IPS DF 6.9 (cell line): ENCODE measurements around the gene LRRC32.

Experiments
- DNase-seq: peaks from one replicate; pipeline ENCODE4 v3.0.0-alpha.2; 2013; ENCODE audit warnings: low read depth, low spot score
- H3K27ac ChIP-seq: one replicate; pipeline ENCODE4 v1.5.1; 2013; ENCODE audit warnings: low read length, control low read depth
- H3K27me3 ChIP-seq: 2 replicates; pipeline ENCODE4 v1.6.1; 2013; ENCODE audit warnings: mild to moderate bottlenecking, low read length; ENCODE audit not compliant: control insufficient read depth, insufficient read depth
- H3K36me3 ChIP-seq: 2 replicates; pipeline ENCODE4 v1.6.1; 2013; ENCODE audit warnings: low read length; ENCODE audit not compliant: control insufficient read depth, insufficient read depth
- H3K4me1 ChIP-seq: 2 replicates; pipeline ENCODE4 v1.6.1; 2013; ENCODE audit warnings: low read length; ENCODE audit not compliant: control insufficient read depth, insufficient read depth
- H3K4me3 ChIP-seq: 2 replicates; pipeline ENCODE4 v1.5.1; 2013; ENCODE audit warnings: mild to moderate bottlenecking, low read length
- H3K9me3 ChIP-seq: 2 replicates; pipeline ENCODE4 v1.6.1; 2013; ENCODE audit warnings: low read length, inconsistent platforms; ENCODE audit not compliant: control insufficient read depth, insufficient read depth
- WGBS: extraction: QIAGEN DNeasy Blood & Tissue Kit; methylation state at CpG from one replicate; pipeline ENCODE4 v1.1.7; 2013; ENCODE audit warnings: mixed read lengths, missing lambda C conversion rate; ENCODE audit not compliant: insufficient read length, insufficient coverage; 5-methylcytosine and 5-hydroxymethylcytosine counted together

Gene LRRC32

DNA sequence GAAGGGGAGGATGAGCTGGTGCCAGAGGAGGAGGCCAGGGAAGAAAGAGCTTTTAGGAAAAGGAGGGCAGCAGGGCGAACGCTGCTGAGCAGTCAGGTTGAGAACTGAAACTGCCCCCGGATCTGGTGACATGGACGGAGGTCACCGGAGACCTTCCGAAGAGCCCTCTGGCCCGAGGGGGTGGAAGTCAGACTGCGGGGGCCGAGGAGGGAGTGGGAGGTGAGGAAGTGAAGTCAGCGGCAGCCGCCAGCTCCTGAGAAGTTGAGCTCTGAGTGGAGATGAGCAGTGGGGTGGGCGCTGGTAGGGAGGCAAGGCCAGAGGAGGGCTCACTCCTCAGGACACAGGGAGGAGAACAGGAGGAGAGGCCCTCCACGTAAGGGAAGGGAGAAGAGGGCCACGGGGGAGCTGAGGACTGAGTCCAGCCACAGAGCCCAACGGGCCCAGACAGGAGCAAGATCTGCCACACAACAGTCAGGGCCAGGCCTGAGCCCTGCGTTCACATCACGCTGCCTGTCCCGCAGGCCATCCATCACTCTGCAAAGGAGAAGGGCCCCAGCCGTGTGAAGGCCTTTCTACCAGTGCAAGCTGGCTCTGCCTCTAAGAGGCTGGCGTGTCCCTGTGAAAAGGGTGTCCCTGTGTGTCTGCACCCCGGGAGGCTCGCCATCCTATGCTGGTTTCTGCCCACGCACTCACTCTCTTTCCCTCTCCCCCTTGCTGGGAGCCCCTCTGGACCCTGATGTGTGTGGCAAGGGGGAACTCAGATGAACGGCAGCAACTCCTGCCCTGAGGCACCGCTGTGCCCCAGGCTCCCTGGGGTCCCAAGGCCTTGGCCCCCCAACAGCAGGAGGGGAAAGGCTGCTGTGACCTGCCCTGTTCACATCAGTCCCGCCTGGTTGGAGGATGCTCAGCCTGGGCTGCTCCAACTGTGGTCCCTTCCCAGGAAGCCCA lies 19.0 kb upstream of the LRRC32 start:
- DNase-seq, result no peak
- no peaks in the 10 kb centered on the region for H3K9me3 ChIP-seq
- 0 out of 2 replicates have a peak, but pooled peaks cover 5% of the 10 kb centered on the region for H3K4me1 ChIP-seq
- no CpG with 5 or more reads among the region's 26 CpGs for WGBS
- H3K36me3 ChIP-seq, result no peaks in the 10 kb centered on the region
- H3K27me3 ChIP-seq, result no peaks in the 10 kb centered on the region
- H3K27ac ChIP-seq, result no peak overlapping the region
- H3K4me3 ChIP-seq, result no peak overlapping the region

GRCh38 chr11:76688146-76688545 lies 17.6 kb upstream of the LRRC32 start:
- DNase-seq, result no peak
- no peaks in the 10 kb centered on the region for H3K9me3 ChIP-seq
- no CpG with 5 or more reads among the region's 7 CpGs for WGBS

DNA sequence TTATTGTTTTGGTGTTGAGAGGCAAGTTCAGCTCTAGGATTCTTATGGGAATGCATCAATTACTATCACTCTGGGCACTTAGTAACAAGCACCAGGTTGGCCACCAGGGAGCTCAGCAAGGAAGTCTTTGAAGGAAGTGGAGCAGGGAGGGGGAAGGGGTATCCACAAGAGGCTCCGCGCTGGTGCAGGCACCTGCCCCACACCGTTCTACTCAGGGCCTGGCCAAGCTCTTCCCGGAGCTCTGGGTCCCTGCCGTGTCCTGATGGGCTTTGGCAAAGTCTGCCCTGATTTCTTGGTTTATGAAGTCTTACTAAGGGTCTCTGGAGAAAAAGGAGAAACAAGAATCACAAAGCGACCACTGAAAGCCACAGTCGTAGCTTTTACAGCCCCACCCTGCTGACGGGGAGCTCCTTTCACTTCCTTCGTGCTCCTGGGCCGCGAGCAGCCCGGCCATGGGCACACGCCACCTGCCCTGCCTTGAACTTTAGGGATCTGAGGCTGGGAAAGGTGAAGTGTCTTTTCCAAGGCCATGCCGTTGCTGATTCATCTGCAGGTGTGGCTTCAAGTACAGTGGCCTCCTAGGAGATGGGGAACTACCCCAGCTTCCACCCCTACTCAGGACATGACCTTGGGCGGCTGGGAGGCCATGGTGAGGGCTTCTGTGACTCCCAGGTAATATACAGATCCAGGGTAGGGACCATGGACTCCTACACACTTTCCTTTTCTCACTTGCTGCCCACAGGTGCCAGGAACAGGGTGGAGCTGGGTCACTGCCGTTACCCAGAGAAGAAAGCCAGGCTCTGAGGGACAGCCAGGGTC lies 15.9 kb upstream of the LRRC32 start:
- no peaks in the 10 kb centered on the region for H3K27me3 ChIP-seq
- H3K4me3 ChIP-seq, result no peak overlapping the region
- H3K27ac ChIP-seq, result no peak overlapping the region
- WGBS, result no CpG with 5 or more reads among the region's 16 CpGs
- no peaks in the 10 kb centered on the region for H3K36me3 ChIP-seq
- no peak for DNase-seq
- H3K9me3 ChIP-seq, result no peaks in the 10 kb centered on the region
- 0 out of 2 replicates have a peak, but pooled peaks cover 5% of the 10 kb centered on the region for H3K4me1 ChIP-seq

More at GRCh38 chr11:76688146-76688545, 17.6 kb upstream of the LRRC32 start:
- Histone ChIP-seq H3K4me1 (0 out of 2 replicates have a peak, but pooled peaks cover 5% of the 10 kb centered on the region), H3K27me3 (no peaks in the 10 kb centered on the region), H3K4me3 (no peak overlapping the region), H3K36me3 (no peaks in the 10 kb centered on the region), H3K27ac (no peak overlapping the region)

DNA sequence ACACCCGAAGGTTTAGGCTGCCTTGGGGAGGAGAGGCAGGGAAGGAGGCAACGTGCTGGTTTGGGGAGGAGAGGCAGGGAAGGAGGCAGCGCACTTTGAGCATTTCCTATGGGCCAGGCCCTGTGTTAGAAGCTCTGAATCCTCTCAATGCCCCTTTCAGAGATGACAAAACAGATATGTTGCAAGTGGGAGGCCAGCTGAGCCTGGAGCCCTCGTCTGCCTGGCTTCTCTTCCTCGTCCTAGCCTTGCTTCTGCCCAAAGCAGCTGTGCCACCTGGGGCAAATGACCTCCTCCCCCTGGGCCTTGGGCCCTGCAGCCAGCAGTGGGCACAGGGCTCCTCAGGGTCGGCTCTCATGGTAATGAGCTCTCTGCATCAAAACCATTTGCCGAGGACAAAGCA lies 15.3 kb upstream of the LRRC32 start:
- no peak overlapping the region for H3K4me3 ChIP-seq
- WGBS, result no CpG with 5 or more reads among the region's 7 CpGs

GRCh38 chr11:76685237-76685636 lies 14.7 kb upstream of the LRRC32 start:
- no peak for DNase-seq
- H3K4me1 ChIP-seq, result 0 out of 2 replicates have a peak, but pooled peaks cover 5% of the 10 kb centered on the region
- no peaks in the 10 kb centered on the region for H3K9me3 ChIP-seq
- no peaks in the 10 kb centered on the region for H3K36me3 ChIP-seq
- no CpG with 5 or more reads among the region's 9 CpGs for WGBS
- no peak overlapping the region for H3K4me3 ChIP-seq
- H3K27me3 ChIP-seq, result no peaks in the 10 kb centered on the region
- H3K27ac ChIP-seq, result no peak overlapping the region

More for the DNA sequence above, 15.3 kb upstream of the LRRC32 start:
- Histone ChIP-seq H3K9me3 (no peaks in the 10 kb centered on the region), H3K27ac (no peak overlapping the region), H3K27me3 (no peaks in the 10 kb centered on the region), H3K36me3 (no peaks in the 10 kb centered on the region), H3K4me1 (0 out of 2 replicates have a peak, but pooled peaks cover 5% of the 10 kb centered on the region)
- no peak for DNase-seq

DNA sequence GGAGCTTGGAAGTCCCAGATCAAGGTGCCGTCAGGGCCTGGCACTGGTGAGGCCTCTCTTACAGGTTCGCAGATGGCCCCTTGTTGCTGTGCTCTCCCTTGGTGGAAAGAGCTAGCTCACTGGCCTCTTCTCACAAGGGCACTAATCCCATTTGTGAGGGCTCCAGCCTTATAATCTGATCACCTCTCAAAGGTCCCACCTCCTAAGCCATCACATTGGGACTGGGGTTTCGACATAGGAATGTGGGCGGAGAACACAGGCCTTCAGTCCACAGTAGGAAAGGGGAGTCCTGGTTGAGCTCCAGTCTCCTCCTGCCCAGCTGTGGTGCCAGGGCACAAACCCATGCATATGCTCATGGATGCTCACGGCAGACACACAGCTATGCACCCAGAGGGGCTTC lies 14.0 kb upstream of the LRRC32 start:
- H3K4me3 ChIP-seq, result no peak overlapping the region
- no peaks in the 10 kb centered on the region for H3K27me3 ChIP-seq
- no peaks in the 10 kb centered on the region for H3K9me3 ChIP-seq
- no peak overlapping the region for H3K27ac ChIP-seq
- no peak for DNase-seq
- 0 out of 2 replicates have a peak, but pooled peaks cover 5% of the 10 kb centered on the region for H3K4me1 ChIP-seq
- no peaks in the 10 kb centered on the region for H3K36me3 ChIP-seq
- WGBS, result no CpG with 5 or more reads among the region's 5 CpGs

GRCh38 chr11:76683161-76684095 lies 12.9 kb upstream of the LRRC32 start:
- no peak overlapping the region for H3K27ac ChIP-seq
- no peak overlapping the region for H3K4me3 ChIP-seq
- H3K9me3 ChIP-seq, result no peaks in the 10 kb centered on the region
- 0 out of 2 replicates have a peak, but pooled peaks cover 5% of the 10 kb centered on the region for H3K4me1 ChIP-seq
- WGBS, result no CpG with 5 or more reads among the region's 7 CpGs
- no peaks in the 10 kb centered on the region for H3K36me3 ChIP-seq
- no peaks in the 10 kb centered on the region for H3K27me3 ChIP-seq
- DNase-seq, result no peak

DNA sequence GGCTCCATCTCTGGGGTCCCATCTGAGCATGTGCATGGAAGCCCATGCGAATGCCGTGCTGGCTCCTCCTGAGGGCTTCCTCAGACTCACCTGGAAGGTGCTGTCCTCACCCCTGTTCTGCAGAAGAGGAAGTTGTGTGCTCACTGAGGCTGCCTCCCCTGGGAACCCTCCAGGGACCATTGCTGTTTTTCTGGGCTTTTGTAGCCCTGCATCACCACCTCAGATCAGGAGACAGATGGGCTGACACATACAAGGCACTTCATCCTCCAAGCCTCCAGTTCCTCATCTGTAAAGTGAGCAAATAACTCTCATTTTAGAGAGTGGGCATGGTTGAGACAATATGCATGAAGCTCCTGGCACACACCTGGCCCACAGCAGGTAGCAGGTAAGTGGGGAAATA lies 12.1 kb upstream of the LRRC32 start:
- Histone ChIP-seq H3K9me3 (no peaks in the 10 kb centered on the region), H3K36me3 (no peaks in the 10 kb centered on the region), H3K27ac (no peak overlapping the region), H3K27me3 (no peaks in the 10 kb centered on the region), H3K4me3 (no peak overlapping the region), H3K4me1 (0 out of 2 replicates have a peak, but pooled peaks cover 5% of the 10 kb centered on the region)
- no peak for DNase-seq
- no CpG with 5 or more reads among the region's 2 CpGs for WGBS

DNA sequence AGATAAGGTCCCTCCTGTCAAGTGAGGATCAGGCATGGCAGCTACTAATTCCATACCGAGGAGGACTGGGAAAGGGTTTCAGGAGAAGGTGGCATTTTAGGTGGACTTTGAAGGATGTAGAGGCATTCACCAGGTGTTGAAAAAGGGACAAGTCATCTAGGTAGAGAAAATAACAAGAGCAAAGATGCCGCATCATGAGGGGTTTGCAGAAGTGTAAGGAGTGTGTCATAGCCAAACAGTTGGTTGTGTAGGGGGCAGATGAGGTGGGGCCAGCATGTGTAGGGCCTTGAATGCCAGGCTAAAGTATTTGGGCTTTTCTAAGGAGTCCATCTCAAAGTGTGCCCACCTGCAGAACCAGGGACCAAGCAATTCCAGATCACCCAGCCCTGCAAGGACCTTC lies 11.6 kb upstream of the LRRC32 start:
- Histone ChIP-seq H3K27ac (no peak overlapping the region), H3K36me3 (no peaks in the 10 kb centered on the region), H3K9me3 (no peaks in the 10 kb centered on the region), H3K4me1 (0 out of 2 replicates have a peak, but pooled peaks cover 5% of the 10 kb centered on the region), H3K27me3 (no peaks in the 10 kb centered on the region), H3K4me3 (no peak overlapping the region)
- no peak for DNase-seq
- no CpG with 5 or more reads among the region's 2 CpGs for WGBS
